PC-9 (cell line): Measurements from ENCODE around the gene MAGI1.

Source experiments
- EZH2 ChIP-seq: fragments of 200-600 bp; sonication (generic); IDR thresholded peaks from 2 replicates; pipeline ENCODE4 v1.8.0; 2017; ENCODE audit warnings: antibody characterized with exemption, low read depth
- TF ChIP-seq, protein P1 (sequence below): fragments of 200-600 bp; sonication (generic); conservative IDR thresholded peaks from 2 replicates; pipeline ENCODE4 v1.6.1; 2017; ENCODE audit warnings: mixed run types, antibody characterized with exemption, mild to moderate bottlenecking, moderate library complexity

DNA sequence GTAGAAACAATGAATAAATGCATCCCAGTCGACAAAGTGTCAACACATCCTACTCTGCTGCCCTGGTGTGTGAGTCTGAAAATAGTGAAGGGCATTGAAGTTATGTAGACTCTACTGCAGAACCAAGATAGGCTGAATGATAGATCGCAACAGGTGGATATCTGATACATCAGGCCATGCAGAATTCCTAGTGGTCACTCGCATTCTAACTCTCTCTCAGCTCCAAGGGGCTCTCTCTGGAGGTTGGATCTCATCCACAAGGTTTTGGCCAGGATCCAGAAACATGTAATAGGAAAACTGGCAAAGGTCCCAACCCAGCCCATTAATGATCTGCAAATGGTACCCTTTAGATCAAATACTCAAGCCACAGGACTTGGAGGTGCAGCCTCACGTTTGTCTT, 514.1 kb downstream of the MAGI1 start:
- TF ChIP-seq EZH2 = no peak
- TF ChIP-seq, protein P1, sequence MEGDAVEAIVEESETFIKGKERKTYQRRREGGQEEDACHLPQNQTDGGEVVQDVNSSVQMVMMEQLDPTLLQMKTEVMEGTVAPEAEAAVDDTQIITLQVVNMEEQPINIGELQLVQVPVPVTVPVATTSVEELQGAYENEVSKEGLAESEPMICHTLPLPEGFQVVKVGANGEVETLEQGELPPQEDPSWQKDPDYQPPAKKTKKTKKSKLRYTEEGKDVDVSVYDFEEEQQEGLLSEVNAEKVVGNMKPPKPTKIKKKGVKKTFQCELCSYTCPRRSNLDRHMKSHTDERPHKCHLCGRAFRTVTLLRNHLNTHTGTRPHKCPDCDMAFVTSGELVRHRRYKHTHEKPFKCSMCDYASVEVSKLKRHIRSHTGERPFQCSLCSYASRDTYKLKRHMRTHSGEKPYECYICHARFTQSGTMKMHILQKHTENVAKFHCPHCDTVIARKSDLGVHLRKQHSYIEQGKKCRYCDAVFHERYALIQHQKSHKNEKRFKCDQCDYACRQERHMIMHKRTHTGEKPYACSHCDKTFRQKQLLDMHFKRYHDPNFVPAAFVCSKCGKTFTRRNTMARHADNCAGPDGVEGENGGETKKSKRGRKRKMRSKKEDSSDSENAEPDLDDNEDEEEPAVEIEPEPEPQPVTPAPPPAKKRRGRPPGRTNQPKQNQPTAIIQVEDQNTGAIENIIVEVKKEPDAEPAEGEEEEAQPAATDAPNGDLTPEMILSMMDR = no peak
